ENCODE data around the gene PACRG. TPM values are rescaled to one million over a fixed set of nuclear protein-coding genes. Genes with fewer than 3 reads are reported as not detected.

Gene PACRG
- total RNA-seq, 1 donor from 2014 or later = 10.5 TPM

DNA sequence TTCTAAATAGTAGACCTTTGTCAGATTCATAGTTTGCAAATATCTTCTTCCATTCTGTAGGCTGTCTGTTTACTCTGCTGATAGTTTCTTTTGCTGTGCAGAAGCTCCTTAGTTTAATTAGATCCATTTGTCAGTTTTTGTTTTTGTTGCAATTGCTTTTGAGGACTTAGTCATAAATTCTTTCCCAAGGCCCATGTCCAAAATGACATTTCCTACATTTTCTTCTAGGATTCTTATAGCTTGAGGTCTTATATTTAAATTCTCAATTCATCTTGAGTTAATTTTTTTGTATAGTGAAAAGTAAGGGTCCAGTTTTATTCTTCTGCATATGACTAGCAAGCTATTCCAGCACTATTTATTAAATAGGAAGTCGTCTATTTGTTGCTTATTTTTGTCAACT lies 287.0 kb downstream of the PACRG start:
- Histone ChIP-seq H3K36me3 (no peaks in the 10 kb centered on the region), H3K27ac (replicated peaks) (no peak overlapping the region), H3K4me3 (no peak overlapping the region), H3K27me3 (ENCODE audit: low read depth) (no peaks in the 10 kb centered on the region), H3K4me1 (no peaks in the 10 kb centered on the region), H3K9me3 (replicated peaks) (peaks cover 5% of the 10 kb centered on the region)
- DNase-seq = no peak
- TF ChIP-seq, protein P1, sequence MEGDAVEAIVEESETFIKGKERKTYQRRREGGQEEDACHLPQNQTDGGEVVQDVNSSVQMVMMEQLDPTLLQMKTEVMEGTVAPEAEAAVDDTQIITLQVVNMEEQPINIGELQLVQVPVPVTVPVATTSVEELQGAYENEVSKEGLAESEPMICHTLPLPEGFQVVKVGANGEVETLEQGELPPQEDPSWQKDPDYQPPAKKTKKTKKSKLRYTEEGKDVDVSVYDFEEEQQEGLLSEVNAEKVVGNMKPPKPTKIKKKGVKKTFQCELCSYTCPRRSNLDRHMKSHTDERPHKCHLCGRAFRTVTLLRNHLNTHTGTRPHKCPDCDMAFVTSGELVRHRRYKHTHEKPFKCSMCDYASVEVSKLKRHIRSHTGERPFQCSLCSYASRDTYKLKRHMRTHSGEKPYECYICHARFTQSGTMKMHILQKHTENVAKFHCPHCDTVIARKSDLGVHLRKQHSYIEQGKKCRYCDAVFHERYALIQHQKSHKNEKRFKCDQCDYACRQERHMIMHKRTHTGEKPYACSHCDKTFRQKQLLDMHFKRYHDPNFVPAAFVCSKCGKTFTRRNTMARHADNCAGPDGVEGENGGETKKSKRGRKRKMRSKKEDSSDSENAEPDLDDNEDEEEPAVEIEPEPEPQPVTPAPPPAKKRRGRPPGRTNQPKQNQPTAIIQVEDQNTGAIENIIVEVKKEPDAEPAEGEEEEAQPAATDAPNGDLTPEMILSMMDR (IDR thresholded peaks at IDR 0.05; ENCODE audit: borderline replicate concordance) = no peak
- intact Hi-C loops (cut with micrococcal nuclease) = no loop called here

DNA sequence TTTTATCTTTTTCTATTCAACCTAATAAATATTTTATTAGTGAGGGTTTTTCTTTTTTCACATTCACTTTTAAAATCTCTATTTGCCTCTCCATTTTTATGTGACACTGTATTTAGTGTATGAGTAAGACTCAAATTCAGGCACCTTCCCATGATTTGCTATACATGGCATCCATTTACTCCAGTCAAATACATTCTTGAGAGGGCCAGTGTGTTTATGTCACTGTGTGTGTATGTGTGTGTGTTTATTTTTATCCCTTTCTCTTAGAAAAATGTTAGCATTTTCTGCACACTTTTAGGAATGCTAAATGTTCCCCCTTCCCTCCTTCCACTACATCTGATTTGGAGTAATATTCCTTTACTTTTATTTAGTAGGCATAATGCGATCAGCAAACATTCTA lies 290.0 kb downstream of the PACRG start:
- Histone ChIP-seq H3K27ac (replicated peaks) (no peak overlapping the region), H3K27me3 (ENCODE audit: low read depth) (no peaks in the 10 kb centered on the region), H3K9me3 (replicated peaks) (peaks cover 6% of the 10 kb centered on the region), H3K4me3 (no peak overlapping the region), H3K36me3 (no peaks in the 10 kb centered on the region), H3K4me1 (no peaks in the 10 kb centered on the region)
- TF ChIP-seq, protein P1 (IDR thresholded peaks at IDR 0.05; ENCODE audit: borderline replicate concordance) = no peak
- intact Hi-C loops (cut with micrococcal nuclease) = no loop called here
- DNase-seq = no peak

- Histone ChIP-seq H3K4me1 (no peaks in the 10 kb centered on the region), H3K9me3 (replicated peaks) (peaks cover 20% of the 10 kb centered on the region), H3K27me3 (ENCODE audit: low read depth) (no peaks in the 10 kb centered on the region), H3K4me3 (no peak overlapping the region), H3K27ac (replicated peaks) (no peak overlapping the region), H3K36me3 (no peaks in the 10 kb centered on the region)
- TF ChIP-seq, protein P1 (IDR thresholded peaks at IDR 0.05; ENCODE audit: borderline replicate concordance) = no peak
- DNase-seq = no peak
- intact Hi-C loops (cut with micrococcal nuclease) = no loop called here
Measured at GRCh38 chr6:163019926-163020325, 292.2 kb downstream of the PACRG start.

DNA sequence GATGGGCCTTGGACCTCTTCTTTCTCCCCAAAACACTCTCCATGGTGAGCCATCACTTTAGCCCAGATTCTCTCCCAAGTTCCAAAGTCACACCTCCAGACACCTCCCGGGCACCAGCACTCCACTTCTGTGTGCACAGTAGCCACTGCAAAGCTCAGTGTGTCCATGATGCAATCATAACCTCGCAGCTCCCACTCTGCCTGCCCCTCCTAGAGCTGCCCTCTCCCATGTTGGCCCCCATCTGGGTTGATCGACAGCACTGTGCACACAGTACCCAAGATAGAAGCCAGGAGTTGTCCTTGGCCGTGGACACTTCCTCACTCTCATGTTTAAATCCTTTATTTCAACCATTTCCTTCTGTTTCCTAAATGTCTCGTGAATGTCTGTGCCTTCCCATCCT lies 293.3 kb downstream of the PACRG start:
- H3K9me3 ChIP-seq (replicated peaks) = peaks cover 16% of the 10 kb centered on the region
- H3K36me3 ChIP-seq = no peaks in the 10 kb centered on the region
- intact Hi-C loops (cut with micrococcal nuclease) = no loop called here
- H3K27me3 ChIP-seq (ENCODE audit: low read depth) = no peaks in the 10 kb centered on the region
- TF ChIP-seq, protein P1 (IDR thresholded peaks at IDR 0.05; ENCODE audit: borderline replicate concordance) = no peak
- H3K27ac ChIP-seq (replicated peaks) = no peak overlapping the region
- no peak overlapping the region for H3K4me3 ChIP-seq
- no peaks in the 10 kb centered on the region for H3K4me1 ChIP-seq
- DNase-seq = no peak

DNA sequence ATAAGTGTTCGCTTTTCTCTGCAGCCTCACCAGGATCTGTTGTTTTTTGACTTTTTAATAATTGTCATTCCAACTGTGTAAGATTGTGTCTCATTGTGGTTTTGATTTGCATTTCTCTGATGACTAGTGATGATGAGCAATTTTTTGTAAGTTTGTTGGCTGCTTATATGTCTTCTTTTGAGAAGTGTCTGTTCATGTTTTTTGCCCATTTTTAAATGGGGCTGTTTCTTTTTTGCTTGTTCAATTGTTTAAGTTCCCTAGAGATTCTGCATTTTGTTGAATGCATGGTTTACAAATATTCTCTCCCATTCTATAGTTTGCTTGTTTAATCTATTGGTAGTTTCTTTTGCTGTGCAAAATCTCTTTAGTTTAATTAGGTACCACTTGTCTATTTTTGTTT lies 295.9 kb downstream of the PACRG start:
- H3K9me3 ChIP-seq (replicated peaks) = peaks cover 16% of the 10 kb centered on the region
- no peaks in the 10 kb centered on the region for H3K27me3 ChIP-seq (ENCODE audit: low read depth)
- H3K4me1 ChIP-seq = no peaks in the 10 kb centered on the region
- intact Hi-C loops (cut with micrococcal nuclease) = no loop called here
- no peak for DNase-seq
- no peak overlapping the region for H3K4me3 ChIP-seq
- H3K36me3 ChIP-seq = no peaks in the 10 kb centered on the region
- TF ChIP-seq, protein P1 (IDR thresholded peaks at IDR 0.05; ENCODE audit: borderline replicate concordance) = no peak
- H3K27ac ChIP-seq (replicated peaks) = no peak overlapping the region

DNA sequence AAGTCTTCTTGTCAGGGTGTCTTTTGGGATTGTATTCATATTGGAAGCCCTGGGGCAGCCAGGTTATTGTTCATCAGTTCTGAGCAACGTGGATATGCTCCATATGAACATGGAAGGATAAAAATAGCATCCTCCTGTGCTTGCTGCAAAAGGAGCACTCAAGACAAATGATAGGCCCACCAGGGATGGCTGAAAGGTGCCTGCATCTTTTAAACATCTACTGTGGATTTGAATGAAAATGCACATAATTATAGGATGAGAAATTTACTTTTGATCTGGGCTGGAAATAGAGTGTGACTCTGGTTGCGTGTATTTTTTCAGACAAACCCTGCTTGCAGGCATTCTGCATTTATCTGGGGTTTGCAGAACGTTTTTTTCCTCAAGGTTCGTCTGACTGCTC lies 299.1 kb downstream of the PACRG start:
- H3K36me3 ChIP-seq = no peaks in the 10 kb centered on the region
- TF ChIP-seq, protein P1 (IDR thresholded peaks at IDR 0.05; ENCODE audit: borderline replicate concordance) = no peak
- no peaks in the 10 kb centered on the region for H3K4me1 ChIP-seq
- H3K9me3 ChIP-seq (replicated peaks) = peaks cover 18% of the 10 kb centered on the region
- H3K27me3 ChIP-seq (ENCODE audit: low read depth) = no peaks in the 10 kb centered on the region
- intact Hi-C loops (cut with micrococcal nuclease) = no loop called here
- no peak for DNase-seq
- no peak overlapping the region for H3K4me3 ChIP-seq
- H3K27ac ChIP-seq (replicated peaks) = no peak overlapping the region
